NCI-H345 treated with DMSO at 0.1 percent for 48 hours (cell line): Measurements from ENCODE around the gene HIPK3.
"Not testable (repeated sequence)": the region's sequence is repeated elsewhere in the genome, so short reads cannot be mapped to it uniquely, and the experiment has no call there.

Experiments
- DNase-seq: peaks from one replicate; lab custom pipeline; 2025; ENCODE audit not compliant: unreplicated experiment; lab: John Stamatoyannopoulos, UW

The HIPK3 gene

DNA sequence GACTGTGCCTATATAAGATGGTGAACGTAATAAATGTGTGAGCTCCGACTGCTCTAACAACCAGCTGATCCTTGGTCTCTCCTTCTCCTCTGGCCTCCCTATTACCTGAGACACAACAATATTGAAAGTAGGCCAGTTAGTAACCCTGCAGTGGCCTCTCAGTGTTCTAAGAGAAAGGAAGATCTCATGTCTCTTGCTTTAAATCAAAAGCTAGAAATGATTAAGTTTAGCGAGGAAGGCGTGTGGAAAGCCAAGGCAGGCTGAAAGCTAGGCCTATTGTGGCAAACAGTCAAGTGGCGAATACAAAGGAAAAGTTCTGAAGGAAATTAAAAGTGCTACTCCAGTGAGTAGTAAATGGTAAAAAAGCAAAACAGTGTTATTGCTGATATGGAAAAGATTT is 39.5 kb downstream of the HIPK3 start:
- no peak for DNase-seq

DNA sequence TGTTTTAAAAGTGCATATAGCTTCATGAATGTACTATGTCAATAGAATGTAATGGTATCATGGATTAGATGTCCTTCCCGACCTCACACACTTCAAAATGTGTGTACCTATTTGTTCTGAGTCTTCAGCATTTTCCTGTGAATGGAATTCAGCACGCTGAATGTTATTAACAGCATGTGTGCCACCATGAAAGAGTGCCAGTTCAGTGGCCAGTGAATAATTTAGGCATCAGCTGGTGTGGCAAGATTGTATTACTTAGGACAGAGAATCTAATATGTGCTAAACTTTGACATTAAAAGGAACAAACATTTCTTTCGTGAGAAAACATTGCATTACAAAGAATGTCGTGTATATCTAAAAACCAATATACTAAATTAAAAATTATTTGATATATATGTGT is 46.4 kb downstream of the HIPK3 start:
- no peak for DNase-seq

DNA sequence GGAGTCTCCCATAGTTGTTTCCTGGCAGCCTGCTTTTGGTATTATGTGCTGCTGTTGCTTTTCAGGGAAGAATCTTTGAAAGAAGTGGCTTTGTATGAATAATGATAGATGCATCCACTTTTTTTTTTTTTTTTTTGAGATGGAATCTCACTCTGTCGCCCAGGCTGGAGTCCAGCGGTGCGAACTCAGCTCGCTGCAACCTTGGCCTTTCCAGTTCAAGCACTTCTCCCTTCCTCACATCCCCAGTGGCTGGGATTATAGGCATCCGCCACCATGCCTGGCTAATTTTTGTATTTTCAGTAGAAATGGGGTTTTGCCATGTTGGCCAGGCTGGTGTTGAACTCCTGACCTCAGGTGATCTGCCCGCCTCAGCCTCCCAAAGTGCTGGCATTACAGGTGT is 49.6 kb downstream of the HIPK3 start:
- not testable (repeated sequence) for DNase-seq

DNA sequence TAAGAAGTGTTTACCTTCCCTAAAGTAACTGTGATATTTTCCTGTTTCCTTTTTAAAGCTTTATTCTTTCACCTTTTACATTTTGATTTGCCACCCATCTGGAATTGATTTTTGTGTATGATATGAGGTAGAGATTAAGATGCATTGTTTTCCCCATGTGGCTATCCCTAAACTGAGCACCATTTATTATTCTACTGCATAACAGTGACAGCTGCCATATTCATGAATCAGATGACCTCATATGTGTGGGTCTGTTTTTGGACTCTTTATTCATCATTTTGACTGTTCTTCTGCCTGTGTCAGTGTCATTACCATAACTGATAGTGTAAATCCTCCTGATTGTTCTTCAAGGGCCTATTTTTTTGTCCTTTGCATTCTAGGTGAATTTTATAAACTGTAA is 50.8 kb downstream of the HIPK3 start:
- no peak for DNase-seq

DNA sequence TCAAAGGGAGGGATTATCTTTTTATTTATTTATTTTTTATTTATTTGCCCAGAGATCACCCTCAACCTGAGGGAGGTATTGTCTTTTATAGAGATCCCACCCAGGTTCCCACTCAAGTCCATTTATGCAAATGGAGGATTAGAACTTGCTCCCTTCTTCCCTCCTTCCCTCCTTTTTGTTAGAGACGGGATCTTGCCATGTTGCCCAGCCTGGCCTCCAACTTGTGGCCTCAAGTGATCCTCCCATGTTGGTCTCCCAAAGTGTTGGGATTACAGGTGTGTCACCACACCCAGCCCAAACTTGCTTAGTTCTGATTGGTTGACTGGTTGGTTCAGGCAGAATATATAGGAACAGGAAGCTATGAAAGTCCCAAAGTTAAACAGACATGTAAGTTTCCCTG is 51.9 kb downstream of the HIPK3 start:
- no peak for DNase-seq

DNA sequence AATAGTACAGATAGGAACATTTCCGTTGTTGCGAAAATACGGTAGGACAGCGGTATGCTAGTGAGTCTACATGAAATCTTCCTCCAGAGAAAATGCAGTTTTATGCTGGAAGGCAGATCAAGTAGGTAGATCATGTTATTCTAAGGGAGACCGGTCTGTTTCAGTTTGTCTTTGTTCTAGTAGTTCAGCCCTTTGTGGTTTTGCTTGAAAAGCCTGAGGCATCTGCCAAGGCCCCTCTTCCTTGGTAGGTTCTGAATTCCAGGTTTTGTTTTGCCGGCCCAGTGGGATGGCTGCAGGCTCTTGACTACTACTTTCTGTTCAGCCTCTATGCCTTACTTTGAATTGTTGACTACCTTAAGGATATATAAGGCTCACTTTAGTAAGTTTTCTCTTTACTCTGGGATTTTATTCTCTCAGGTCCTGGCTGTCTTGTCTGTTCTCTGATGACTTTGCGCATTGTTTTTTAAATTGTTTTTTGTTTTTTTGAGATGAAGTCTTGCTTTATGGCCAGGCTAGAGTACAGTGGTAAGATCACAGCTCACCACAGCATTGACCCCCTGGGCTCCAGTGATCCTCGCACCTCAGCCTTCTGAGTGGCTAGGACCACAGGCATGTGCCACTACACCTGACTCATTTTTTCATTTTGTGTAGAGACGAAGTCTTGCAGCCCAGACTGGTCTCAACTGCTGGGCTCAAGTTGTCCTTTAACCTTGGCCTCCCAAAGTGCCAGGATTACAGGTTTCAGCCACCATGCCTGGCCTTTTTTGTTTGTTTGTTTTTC is 53.7 kb downstream of the HIPK3 start:
- DNase-seq: no peak

DNA sequence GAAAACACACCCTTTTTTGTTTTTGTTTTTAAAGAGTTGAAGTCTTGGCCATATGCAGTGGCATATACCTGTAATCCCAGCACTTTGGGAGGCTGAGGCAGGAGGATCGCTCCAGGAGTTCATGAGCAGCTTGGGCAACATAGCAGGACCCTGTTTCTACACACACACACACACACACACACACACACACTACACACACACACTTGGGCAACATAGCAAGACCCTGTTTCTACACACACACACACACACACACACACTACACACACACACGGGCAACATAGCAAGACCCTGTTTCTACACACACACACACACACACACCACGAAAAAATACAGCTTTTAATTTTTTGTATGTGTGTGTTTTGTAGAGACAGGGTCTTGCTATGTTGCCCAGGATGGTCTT is 54.5 kb downstream of the HIPK3 start:
- DNase-seq: no peak

DNA sequence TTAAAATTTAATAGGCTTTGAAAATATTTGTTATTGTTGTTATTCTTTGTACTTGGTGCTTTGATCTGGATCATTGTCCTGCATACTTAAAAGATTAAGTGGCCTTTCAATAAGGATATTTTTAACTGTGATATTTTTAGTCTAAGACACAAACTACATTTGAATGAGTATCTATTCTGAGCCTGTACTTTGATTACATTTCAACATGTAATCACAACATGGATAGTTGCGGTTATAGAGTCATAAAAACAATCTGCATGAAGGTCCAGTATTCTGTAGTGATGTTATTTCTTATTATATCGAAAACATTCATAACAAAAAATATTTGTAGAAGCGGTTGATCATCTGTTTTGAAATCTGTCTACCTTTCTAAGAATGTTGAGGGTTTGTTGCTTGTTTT is 58.6 kb downstream of the HIPK3 start:
- DNase-seq: no peak

DNA sequence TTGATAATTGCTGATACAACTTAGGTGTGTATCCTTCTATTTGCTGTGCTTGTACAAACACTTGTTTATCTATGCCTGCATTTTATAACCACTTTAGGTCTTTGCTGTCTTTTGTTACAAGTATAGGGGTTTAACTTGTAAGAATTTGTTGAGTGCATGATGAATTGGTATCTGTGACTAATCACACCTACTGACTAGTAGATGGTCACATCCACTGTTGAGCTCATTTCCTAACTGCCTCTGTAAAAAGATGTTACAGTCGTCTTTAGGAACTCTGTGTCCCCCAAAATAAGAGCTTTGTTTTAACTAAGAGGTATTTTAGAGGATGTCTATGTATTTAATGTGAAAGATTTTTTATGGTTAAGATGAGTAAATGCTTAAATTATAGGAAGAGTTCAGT is 60.5 kb downstream of the HIPK3 start:
- no peak for DNase-seq

DNA sequence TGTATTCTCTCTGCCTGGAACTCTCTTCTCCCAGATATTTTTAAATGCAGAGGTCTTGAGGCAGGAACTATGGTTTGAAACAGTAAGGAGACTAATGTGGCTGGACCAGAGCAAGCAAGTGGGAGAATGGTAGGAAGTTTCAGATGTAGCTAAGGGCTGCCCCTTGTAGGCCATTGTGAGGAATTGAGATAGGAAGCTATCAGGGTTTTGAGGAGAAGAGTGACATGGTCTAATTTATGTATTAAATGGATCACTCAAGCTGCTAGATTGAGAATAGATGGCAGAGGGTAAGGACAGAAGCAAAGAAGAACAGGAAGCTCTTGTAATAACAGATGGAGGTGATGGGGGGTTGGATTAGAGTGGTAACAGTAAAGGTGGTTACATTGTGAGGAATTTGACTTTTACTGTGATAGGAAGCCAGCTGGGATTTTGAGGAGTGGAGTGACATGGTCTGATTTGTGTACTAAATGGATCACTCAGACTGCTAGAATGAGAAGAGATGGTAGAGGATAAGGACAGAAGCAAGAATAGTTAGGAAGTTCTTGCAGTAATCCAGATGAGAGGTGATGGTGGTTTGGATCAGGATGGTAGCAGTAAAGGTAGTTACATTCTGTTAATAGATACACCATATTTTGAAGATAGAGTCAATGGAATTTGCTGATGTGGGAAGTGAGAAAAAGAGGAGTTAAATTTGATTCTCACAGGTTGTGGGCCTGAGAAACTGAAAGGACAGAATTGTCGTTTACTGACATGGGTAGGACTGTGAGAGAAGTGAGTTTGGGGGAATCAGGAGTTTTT is 63.0 kb downstream of the HIPK3 start:
- no peak for DNase-seq

DNA sequence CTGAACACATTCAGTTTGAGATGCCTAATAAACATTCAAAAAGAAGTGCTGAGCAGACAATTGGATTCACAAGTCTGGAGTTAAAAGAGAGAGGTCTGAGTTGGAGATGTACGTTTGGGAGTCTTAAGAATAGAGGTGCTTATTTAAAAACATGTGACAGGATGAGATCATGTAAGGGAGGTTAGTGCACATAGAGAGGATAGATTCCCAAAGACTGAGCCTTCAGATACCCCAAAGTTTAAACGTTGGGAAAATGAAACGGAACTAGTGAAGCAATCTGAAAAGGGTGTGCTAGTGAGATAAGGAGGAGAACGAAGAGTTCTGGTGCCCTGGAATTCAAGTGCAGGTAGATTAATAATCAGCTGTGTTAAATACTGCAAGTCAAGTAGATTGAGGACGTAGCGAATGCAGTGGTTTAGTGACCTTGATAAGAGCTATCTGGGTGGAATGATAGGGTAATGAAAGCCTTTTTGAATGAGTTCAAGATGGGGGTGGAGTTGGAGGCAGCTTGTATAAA is 63.7 kb downstream of the HIPK3 start:
- no peak for DNase-seq

DNA sequence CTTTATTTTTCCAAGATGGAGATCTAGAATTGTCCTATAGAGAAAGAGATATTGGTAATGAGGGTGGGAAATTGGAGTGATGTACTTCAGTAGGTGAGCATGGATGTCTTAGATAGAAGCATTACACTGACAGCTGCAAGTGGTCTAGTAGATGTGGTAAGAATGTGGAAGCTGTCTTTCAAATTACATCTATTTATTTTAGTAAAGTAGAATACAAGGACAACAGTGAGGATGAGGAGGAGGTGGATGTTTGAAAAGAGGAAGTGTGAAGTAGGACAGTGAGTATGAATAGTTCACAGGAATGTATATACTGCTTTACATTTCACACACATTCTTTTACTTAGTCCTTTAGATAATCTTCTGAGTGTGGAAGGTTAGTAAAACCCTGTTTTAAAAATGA is 64.2 kb downstream of the HIPK3 start:
- no peak for DNase-seq

DNA sequence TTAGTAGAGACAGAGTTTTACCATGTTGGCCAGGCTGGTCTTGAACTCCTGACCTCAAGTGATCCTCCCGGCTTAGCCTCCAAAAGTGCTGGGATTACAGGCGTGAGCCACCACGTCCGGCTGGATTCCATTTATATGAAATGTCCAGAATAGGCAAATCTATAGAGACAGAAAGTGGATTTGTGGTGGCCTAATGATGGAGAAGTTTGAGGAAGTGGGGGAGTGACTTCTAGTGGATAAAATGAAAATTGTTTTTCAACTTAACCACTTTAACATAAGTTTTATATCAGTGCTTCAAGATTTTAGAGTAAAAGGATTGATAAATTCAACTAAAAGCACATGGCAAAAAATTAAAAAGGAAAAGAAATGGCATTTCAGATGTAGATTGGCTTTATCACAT is 66.2 kb downstream of the HIPK3 start:
- no peak for DNase-seq

DNA sequence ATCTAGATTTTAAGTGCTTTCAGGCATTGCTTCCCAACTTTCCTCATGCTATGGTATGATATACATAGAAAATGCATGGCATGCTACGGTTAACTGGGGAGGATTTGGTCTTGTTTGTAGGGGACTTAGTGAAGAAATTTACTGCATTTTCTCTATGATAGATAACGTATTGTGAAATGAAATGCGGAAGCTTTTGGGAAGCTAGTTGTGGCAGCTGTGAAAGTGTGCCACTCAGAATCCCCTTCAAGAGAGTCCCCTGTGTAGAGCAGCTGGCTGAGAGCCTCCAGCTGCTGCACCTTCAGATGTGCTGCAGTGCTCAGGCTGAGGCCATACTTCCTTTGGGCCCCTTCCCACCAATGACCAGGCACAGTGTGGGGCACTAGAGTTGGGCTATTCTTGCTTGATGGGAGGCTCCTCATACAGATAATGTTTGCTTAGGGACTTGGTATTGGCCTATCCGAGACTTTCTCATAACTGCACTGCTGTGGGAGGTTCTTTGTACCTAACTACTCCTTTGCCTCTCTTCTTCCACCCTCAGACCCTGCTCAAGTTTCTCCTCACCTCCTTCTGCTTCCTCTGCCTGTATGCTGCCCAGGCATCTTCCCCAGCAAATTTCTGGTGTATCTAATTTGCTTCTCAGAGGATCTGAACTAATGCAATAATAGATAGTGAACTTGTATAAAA is 67.3 kb downstream of the HIPK3 start:
- no peak for DNase-seq

DNA sequence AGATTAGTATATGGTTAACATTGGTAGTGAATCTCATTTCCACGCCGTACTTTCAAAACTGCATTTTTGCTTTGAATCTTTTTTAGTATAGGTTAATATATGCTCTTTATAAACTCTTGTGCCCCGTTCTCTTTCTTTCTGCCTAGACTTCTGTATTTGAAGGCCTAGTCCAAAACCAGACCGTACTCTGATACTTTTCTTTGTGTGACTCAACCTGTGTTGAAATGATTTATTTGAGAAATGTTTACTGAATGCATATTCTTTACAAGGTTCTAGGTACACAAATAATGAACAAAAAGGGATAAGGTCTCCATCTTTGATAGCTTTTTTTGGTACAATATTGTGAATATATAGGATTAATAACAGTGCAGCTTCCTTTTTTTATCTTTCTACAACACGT is 68.3 kb downstream of the HIPK3 start:
- DNase-seq: no peak

DNA sequence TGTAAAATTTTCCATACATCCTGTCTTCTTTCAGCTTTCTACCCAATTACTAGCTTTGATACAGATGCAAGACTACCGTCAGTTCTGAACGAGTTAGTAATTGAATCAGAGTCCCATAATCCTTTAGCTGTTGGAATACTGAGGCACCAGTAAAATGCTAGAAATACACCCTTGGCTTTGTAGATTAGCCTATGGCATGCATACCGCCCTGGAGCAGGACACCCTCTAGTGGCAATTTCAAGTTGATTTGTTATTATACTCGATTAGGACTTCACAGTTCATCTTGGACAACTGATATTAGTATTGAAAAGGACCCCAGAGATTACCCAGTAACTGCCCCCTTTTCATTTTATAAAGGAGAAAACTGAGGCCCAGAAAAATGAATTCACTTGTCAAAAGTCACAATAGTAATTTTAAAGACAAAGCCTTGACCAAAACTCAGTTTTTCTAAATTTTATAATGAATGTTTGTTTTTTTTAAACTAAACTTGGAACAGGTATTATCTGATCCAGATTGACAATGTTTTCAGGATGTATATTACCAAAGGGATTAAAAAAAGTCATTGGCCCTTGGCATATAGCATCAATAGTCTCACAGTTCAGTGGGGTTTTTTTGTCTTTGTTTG is 72.6 kb downstream of the HIPK3 start:
- peak; percentile 48 for DNase-seq

DNA sequence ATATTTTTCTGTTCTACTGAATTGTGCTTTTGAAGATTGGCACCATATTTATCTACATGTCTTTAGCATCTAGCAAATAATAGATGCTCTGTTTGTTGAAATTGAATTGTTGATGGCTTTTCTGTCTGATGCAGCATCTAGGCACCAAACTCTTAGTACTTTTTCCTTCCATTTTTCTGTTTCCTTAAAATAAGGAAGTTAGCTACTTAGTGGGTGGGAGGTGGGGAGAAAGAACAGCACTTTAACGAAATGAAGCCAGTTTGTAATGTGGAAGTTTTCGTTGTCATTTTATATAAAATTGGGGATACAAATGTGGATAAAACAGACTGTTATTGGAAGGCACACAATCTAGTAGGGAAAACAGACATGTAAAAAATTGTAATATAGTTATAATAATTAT is 76.6 kb downstream of the HIPK3 start:
- DNase-seq: no peak

DNA sequence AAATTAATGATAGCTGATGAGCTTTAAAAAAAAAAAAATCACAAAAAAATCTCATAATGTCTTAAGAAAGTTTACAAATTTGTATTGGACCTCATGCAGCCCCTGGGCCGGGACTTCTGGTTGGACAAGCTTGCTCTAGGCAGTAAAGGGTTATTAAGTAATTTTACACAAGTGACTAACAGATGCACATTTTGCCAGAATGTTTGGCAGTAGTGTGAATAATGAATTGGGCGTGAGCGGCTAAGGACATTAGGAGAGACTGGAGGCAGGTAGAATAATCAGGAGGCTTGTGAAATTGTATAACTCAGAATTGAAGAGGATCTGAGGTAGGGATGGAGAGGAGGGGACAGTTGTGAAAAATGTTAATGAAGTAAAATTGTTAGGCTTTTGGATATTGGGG is 77.4 kb downstream of the HIPK3 start:
- DNase-seq: no peak

DNA sequence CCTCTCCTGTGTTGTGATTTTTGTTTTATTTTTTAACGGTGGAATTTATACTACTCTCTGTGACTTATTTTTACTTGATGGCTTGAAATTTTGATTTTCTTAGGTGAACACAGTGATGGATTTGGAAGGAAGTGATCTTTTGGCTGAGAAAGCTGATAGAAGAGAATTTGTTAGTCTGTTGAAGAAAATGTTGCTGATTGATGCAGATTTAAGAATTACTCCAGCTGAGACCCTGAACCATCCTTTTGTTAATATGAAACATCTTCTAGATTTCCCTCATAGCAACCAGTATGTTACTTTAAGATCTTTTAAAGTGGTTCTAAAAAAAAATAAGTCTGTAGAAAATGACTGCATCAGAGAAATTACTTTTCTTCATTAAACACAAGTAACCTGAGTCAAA is 82.1 kb downstream of the HIPK3 start:
- DNase-seq: no peak

DNA sequence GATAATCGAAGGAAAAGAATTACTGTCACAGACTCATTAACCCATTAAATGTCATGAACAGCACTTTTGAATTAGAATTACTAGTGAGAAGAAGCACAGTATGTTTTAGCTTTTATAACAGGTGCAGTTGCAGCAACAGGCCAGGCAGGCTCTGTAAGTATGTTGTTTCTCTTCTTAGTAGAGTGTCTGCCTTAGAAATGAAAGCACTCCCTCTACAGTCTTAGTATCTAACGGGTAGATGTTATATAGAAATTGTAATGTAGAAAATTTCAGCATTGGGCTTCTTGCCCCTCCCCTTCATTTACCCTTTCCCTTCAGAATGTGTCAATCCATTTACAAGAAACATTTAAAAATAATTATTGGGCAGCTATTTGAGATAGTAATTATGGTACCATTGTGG is 87.4 kb downstream of the HIPK3 start:
- no peak for DNase-seq

DNA sequence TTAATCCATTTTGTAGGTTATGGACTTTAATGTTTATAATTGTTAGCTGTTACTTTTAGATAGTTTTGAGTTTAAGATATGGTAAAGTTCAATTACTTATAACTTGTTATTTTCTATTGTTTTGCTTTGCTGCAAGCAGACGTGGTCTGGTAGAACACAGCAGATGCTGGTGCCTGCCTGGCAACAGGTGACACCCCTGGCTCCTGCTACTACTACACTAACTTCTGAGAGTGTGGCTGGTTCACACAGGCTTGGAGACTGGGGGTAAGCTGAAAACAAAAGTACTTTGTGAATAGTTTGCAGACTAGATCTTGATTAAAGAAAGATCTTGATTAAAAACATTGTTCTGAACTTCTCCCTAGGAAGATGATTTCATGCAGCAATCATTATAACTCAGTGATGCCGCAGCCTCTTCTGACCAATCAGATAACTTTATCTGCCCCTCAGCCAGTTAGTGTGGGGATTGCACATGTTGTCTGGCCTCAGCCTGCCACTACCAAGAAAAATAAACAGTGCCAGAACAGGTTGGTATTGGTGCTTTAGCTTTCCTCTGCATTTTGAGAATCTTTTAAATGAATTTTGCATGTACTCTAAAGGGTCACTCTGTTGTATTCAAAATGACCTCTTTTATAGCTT is 90.4 kb downstream of the HIPK3 start:
- no peak for DNase-seq
